Nephron (organoid): ENCODE results near the gene NTM.

Experiments used
- H3K27ac Mint-ChIP-seq, 3 experiments: 2 replicates each; pipeline ENCODE4 v1.8.0; 2020; ENCODE audit warnings: mixed read lengths in 3 of 3, mild to moderate bottlenecking in 2 of 3, moderate library complexity in 1 of 3
- H3K27me3 Mint-ChIP-seq: 2 replicates; pipeline ENCODE4 v1.8.0; 2021; ENCODE audit warnings: low read depth, mild to moderate bottlenecking, moderate library complexity, mixed read lengths
- H3K36me3 Mint-ChIP-seq: 2 replicates; pipeline ENCODE4 v1.8.0; 2020; ENCODE audit warnings: low read depth, mixed read lengths
- H3K4me1 Mint-ChIP-seq: 2 replicates; pipeline ENCODE4 v1.8.0; 2020; ENCODE audit warnings: mixed read lengths
- H3K4me3 Mint-ChIP-seq, 3 experiments: 2 replicates each; pipeline ENCODE4 v1.8.0; 2020; ENCODE audit warnings: mild to moderate bottlenecking in 3 of 3, mixed read lengths in 3 of 3, moderate library complexity in 2 of 3
- H3K9me3 Mint-ChIP-seq: 2 replicates; pipeline ENCODE4 v1.8.0; 2020; ENCODE audit warnings: mixed read lengths
- CTCF ChIP-seq, 3 experiments: fragments of 200-600 bp; sonication (generic); IDR thresholded peaks; one replicate each; pipeline ENCODE4 v1.5.0; 2021; ENCODE audit warnings: antibody characterized with exemption in 3 of 3; ENCODE audit not compliant: unreplicated experiment in 3 of 3

NTM gene

GRCh38 chr11:131975619-131976018 is 605.2 kb downstream of the NTM start:
- no peaks in the 10 kb centered on the region for H3K4me1 Mint-ChIP-seq
- peaks cover 9% of the 10 kb centered on the region for H3K27me3 Mint-ChIP-seq

DNA sequence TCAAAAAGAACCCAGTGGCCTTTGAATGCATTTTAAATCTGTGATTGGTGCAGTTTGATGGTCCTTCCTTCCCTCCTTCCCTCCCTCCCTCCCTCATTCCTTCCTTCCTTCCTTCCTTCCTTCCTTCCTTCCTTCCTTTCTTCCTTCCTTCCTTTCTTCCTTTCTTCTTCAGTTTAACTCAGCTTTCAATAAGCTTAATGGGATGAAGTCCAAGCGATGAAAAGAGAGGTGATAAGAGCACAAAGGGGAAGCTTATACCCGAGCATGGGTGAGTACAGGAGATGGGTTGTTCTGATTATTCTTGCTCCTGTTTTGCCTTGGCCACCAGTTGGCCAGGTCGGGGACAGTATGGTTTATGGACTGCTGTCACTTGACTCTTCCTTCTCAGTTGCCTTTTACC is 605.6 kb downstream of the NTM start:
- peaks cover 9% of the 10 kb centered on the region for H3K27me3 Mint-ChIP-seq
- no peaks in the 10 kb centered on the region for H3K9me3 Mint-ChIP-seq
- no peaks in the 10 kb centered on the region for H3K4me1 Mint-ChIP-seq
- H3K4me3 Mint-ChIP-seq, result no peak overlapping the region
- no peak for TF ChIP-seq CTCF (IDR thresholded peaks at IDR 0.05; ENCODE audit: unreplicated experiment in 3 of 3)
- no peaks in the 10 kb centered on the region for H3K36me3 Mint-ChIP-seq
- H3K27ac Mint-ChIP-seq, result no peak overlapping the region

More at GRCh38 chr11:131975619-131976018, 605.2 kb downstream of the NTM start:
- no peaks in the 10 kb centered on the region for H3K9me3 Mint-ChIP-seq
- H3K4me3 Mint-ChIP-seq, result no peak overlapping the region
- H3K36me3 Mint-ChIP-seq, result no peaks in the 10 kb centered on the region
- TF ChIP-seq CTCF (IDR thresholded peaks at IDR 0.05; ENCODE audit: unreplicated experiment in 3 of 3), result no peak
- H3K27ac Mint-ChIP-seq, result no peak overlapping the region

DNA sequence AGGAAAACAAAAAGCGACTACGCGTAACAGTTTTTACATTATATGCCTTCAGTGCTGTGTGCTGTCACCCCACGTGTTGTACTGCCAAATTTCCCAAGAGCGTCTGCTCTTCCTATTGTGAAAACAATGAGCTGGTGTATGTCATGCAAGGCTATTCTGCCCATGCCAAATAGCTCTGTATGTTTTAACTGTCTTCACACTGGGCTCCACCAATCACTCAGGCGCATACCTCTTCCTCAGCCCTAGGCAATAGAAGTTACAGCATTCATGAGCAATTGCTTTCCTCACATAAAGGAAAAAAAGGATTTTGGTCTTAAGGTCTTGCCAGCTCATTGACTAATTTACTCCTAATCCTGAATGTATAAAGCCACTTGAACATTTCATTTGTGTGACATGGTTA is 606.8 kb downstream of the NTM start:
- no peaks in the 10 kb centered on the region for H3K36me3 Mint-ChIP-seq
- H3K4me3 Mint-ChIP-seq, result no peak overlapping the region
- peaks cover 4% of the 10 kb centered on the region for H3K4me1 Mint-ChIP-seq
- no peaks in the 10 kb centered on the region for H3K9me3 Mint-ChIP-seq
- peaks cover 9% of the 10 kb centered on the region for H3K27me3 Mint-ChIP-seq
- no peak for TF ChIP-seq CTCF (IDR thresholded peaks at IDR 0.05; ENCODE audit: unreplicated experiment in 3 of 3)
- H3K27ac Mint-ChIP-seq, result no peak overlapping the region

- Mint-ChIP-seq H3K36me3 (no peaks in the 10 kb centered on the region), H3K27me3 (peaks cover 9% of the 10 kb centered on the region), H3K9me3 (no peaks in the 10 kb centered on the region), H3K4me1 (peaks cover 6% of the 10 kb centered on the region), H3K27ac (no peak overlapping the region), H3K4me3 (no peak overlapping the region)
- no peak for TF ChIP-seq CTCF (IDR thresholded peaks at IDR 0.05; ENCODE audit: unreplicated experiment in 3 of 3)
Observed at GRCh38 chr11:131977854-131978253, 607.4 kb downstream of the NTM start.

- H3K4me3 Mint-ChIP-seq, result no peak overlapping the region
- no peak overlapping the region for H3K27ac Mint-ChIP-seq
- H3K36me3 Mint-ChIP-seq, result no peaks in the 10 kb centered on the region
- H3K4me1 Mint-ChIP-seq, result peaks cover 6% of the 10 kb centered on the region
- H3K27me3 Mint-ChIP-seq, result peaks cover 9% of the 10 kb centered on the region
- H3K9me3 Mint-ChIP-seq, result no peaks in the 10 kb centered on the region
- no peak for TF ChIP-seq CTCF (IDR thresholded peaks at IDR 0.05; ENCODE audit: unreplicated experiment in 3 of 3)
Observed at GRCh38 chr11:131978351-131978750, 607.9 kb downstream of the NTM start.

GRCh38 chr11:131979364-131979763 is 608.9 kb downstream of the NTM start:
- TF ChIP-seq CTCF (IDR thresholded peaks at IDR 0.05; ENCODE audit: unreplicated experiment in 3 of 3), result no peak
- H3K9me3 Mint-ChIP-seq, result no peaks in the 10 kb centered on the region
- H3K4me1 Mint-ChIP-seq, result peaks cover 6% of the 10 kb centered on the region
- H3K27ac Mint-ChIP-seq, result no peak overlapping the region
- no peak overlapping the region for H3K4me3 Mint-ChIP-seq
- H3K36me3 Mint-ChIP-seq, result no peaks in the 10 kb centered on the region
- peaks cover 9% of the 10 kb centered on the region for H3K27me3 Mint-ChIP-seq
